WTC11 (cell line): ENCODE measurements around the gene EBF3. TPM values are rescaled to one million over a fixed set of nuclear protein-coding genes. Genes with fewer than 3 reads are reported as not detected.

Experiments
- ATAC-seq: fragments of 200-7000 bp; cut with Tn5 transposase; 2 replicates; pipeline ENCODE4 v1.10.0; 2021; ENCODE audit warnings: mild to moderate bottlenecking, moderate library complexity
- CTCF ChIA-PET: fragments of 300-600 bp; sonication (Branson Sonifier 250); formaldehyde crosslinking; loops from one replicate; lab custom pipeline; 2021; ENCODE audit warnings: antibody characterized with exemption; lab: Charles Lee
- POLR2A ChIA-PET: fragments of 350-600 bp; sonication (Branson Sonifier 250); formaldehyde crosslinking; loops from one replicate; lab custom pipeline; 2021; ENCODE audit warnings: antibody characterized with exemption; lab: Charles Lee
- DNase-seq: peaks from one replicate; pipeline ENCODE4 v3.0.0; 2021; ENCODE audit warnings: low spot score
- H3K27ac Mint-ChIP-seq: 2 replicates; pipeline ENCODE4 v1.8.0; 2021; ENCODE audit warnings: mixed read lengths
- H3K27me3 Mint-ChIP-seq: 2 replicates; pipeline ENCODE4 v1.8.0; 2021; ENCODE audit warnings: low read depth, mild to moderate bottlenecking, moderate library complexity, mixed read lengths
- H3K36me3 Mint-ChIP-seq: 2 replicates; pipeline ENCODE4 v1.8.0; 2021; ENCODE audit warnings: mixed read lengths
- H3K4me1 Mint-ChIP-seq: 2 replicates; pipeline ENCODE4 v1.8.0; 2022; ENCODE audit warnings: mixed read lengths
- H3K4me3 Mint-ChIP-seq: 2 replicates; pipeline ENCODE4 v1.8.0; 2021; ENCODE audit warnings: mild to moderate bottlenecking, moderate library complexity, mixed read lengths
- H3K9me3 Mint-ChIP-seq: 2 replicates; pipeline ENCODE4 v1.8.0; 2021; ENCODE audit warnings: mixed read lengths
- MYBL2 ChIP-seq: sonication (generic); formaldehyde crosslinking; IDR thresholded peaks from 2 replicates; pipeline ENCODE4 v1.8.1; 2023; ENCODE audit warnings: mild to moderate bottlenecking, moderate library complexity, missing genetic modification reagents
- RORB ChIP-seq: fragments of 250-450 bp; sonication (Bioruptor Pico); IDR thresholded peaks from 2 replicates; pipeline ENCODE4 v1.9.0; 2021; ENCODE audit warnings: mild to moderate bottlenecking
- SMAD3 ChIP-seq: sonication (generic); formaldehyde crosslinking; IDR thresholded peaks from 2 replicates; pipeline ENCODE4 v1.8.0; 2022; ENCODE audit warnings: missing genetic modification reagents, mild to moderate bottlenecking, borderline replicate concordance
- TEAD1 ChIP-seq: sonication (generic); formaldehyde crosslinking; IDR thresholded peaks from 2 replicates; pipeline ENCODE4 v1.8.0; 2022; ENCODE audit warnings: mild to moderate bottlenecking, missing genetic modification reagents
- TP53 ChIP-seq: sonication (generic); formaldehyde crosslinking; IDR thresholded peaks from 2 replicates; pipeline ENCODE4 v1.8.1; 2023; ENCODE audit warnings: mild to moderate bottlenecking, missing genetic modification reagents
- ZBTB21 ChIP-seq: sonication (generic); formaldehyde crosslinking; IDR thresholded peaks from 2 replicates; pipeline ENCODE4 v1.8.1; 2023; ENCODE audit warnings: mild to moderate bottlenecking, missing genetic modification reagents, borderline replicate concordance
- ZNF423 ChIP-seq: fragments of 250-450 bp; sonication (Bioruptor Pico); IDR thresholded peaks from 2 replicates; pipeline ENCODE4 v2.1.2; 2022; ENCODE audit warnings: mild to moderate bottlenecking, moderate library complexity
- total RNA-seq: library from RNA; stranded (reverse); gene quantifications from 3 replicates; pipeline ENCODE4 v1.2.3, GENCODE V29; 2021
- TF ChIP-seq, protein P1 (sequence below): fragments of 250-450 bp; sonication (Bioruptor Pico); IDR thresholded peaks from 2 replicates; pipeline ENCODE4 v1.8.0; 2021; ENCODE audit warnings: mild to moderate bottlenecking
- TF ChIP-seq, protein P2 (sequence below): sonication (generic); formaldehyde crosslinking; IDR thresholded peaks from 2 replicates; pipeline ENCODE4 v1.8.0; 2022; ENCODE audit warnings: mild to moderate bottlenecking, missing genetic modification reagents
- TF ChIP-seq, protein P3 (sequence below): sonication (generic); formaldehyde crosslinking; IDR thresholded peaks from 2 replicates; pipeline ENCODE4 v1.8.1; 2023; ENCODE audit warnings: mild to moderate bottlenecking, missing genetic modification reagents, moderate library complexity
- TF ChIP-seq, protein P4 (sequence below): sonication (generic); formaldehyde crosslinking; IDR thresholded peaks from 2 replicates; pipeline ENCODE4 v1.8.0; 2023; ENCODE audit warnings: missing genetic modification reagents, mild to moderate bottlenecking, borderline replicate concordance
- TF ChIP-seq, protein P5 (sequence below): sonication (generic); formaldehyde crosslinking; IDR thresholded peaks from 2 replicates; pipeline ENCODE4 v1.8.0; 2022; ENCODE audit warnings: missing genetic modification reagents
- TF ChIP-seq, protein P6 (sequence below): fragments of 250-450 bp; sonication (Bioruptor Pico); IDR thresholded peaks from 2 replicates; pipeline ENCODE4 v2.1.2; 2022; ENCODE audit warnings: mild to moderate bottlenecking, moderate library complexity

EBF3 gene
- total RNA-seq, 1 experiment from 2014 or later = 1.2 TPM

DNA sequence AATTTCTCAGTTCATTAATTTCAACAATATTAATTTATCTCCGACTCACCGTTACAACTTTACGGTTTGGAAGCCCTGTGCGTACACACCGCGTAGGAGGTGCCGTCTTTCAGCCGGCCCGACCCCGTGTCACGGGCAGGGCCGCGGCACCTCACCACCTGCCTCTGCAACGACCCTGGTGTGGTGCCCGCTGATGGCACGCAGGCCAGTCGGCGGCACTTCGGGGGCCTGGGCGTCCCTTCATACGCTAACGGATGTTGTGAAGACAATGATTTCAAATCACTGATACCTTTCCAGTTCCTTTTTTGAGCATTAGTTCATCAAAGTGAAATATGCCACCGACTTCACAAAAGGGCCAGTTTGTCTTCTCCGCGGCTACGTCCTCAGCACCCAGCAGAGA lies 125.3 kb downstream of the EBF3 start:
- ChIA-PET CTCF (no interaction called here), POLR2A (no interaction called here)
- no peaks in the 10 kb centered on the region for H3K4me1 Mint-ChIP-seq
- no peak overlapping the region for H3K27ac Mint-ChIP-seq
- no peaks in the 10 kb centered on the region for H3K36me3 Mint-ChIP-seq
- H3K9me3 Mint-ChIP-seq = no peaks in the 10 kb centered on the region
- TF ChIP-seq MYBL2 (no peak), ZBTB21 (CRISPR knock-in tag) (no peak), TEAD1 (no peak)
- TF ChIP-seq, protein P1, sequence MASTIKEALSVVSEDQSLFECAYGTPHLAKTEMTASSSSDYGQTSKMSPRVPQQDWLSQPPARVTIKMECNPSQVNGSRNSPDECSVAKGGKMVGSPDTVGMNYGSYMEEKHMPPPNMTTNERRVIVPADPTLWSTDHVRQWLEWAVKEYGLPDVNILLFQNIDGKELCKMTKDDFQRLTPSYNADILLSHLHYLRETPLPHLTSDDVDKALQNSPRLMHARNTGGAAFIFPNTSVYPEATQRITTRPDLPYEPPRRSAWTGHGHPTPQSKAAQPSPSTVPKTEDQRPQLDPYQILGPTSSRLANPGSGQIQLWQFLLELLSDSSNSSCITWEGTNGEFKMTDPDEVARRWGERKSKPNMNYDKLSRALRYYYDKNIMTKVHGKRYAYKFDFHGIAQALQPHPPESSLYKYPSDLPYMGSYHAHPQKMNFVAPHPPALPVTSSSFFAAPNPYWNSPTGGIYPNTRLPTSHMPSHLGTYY (CRISPR knock-in tag) = no peak
- TF ChIP-seq, protein P2, sequence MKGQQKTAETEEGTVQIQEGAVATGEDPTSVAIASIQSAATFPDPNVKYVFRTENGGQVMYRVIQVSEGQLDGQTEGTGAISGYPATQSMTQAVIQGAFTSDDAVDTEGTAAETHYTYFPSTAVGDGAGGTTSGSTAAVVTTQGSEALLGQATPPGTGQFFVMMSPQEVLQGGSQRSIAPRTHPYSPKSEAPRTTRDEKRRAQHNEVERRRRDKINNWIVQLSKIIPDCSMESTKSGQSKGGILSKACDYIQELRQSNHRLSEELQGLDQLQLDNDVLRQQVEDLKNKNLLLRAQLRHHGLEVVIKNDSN (CRISPR knock-in tag) = no peak
- TF ChIP-seq, protein P3, sequence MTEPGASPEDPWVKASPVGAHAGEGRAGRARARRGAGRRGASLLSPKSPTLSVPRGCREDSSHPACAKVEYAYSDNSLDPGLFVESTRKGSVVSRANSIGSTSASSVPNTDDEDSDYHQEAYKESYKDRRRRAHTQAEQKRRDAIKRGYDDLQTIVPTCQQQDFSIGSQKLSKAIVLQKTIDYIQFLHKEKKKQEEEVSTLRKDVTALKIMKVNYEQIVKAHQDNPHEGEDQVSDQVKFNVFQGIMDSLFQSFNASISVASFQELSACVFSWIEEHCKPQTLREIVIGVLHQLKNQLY = no peak
- H3K27me3 Mint-ChIP-seq = no peaks in the 10 kb centered on the region
- DNase-seq (no peak), ATAC-seq (no peak)
- H3K4me3 Mint-ChIP-seq = no peak overlapping the region

DNA sequence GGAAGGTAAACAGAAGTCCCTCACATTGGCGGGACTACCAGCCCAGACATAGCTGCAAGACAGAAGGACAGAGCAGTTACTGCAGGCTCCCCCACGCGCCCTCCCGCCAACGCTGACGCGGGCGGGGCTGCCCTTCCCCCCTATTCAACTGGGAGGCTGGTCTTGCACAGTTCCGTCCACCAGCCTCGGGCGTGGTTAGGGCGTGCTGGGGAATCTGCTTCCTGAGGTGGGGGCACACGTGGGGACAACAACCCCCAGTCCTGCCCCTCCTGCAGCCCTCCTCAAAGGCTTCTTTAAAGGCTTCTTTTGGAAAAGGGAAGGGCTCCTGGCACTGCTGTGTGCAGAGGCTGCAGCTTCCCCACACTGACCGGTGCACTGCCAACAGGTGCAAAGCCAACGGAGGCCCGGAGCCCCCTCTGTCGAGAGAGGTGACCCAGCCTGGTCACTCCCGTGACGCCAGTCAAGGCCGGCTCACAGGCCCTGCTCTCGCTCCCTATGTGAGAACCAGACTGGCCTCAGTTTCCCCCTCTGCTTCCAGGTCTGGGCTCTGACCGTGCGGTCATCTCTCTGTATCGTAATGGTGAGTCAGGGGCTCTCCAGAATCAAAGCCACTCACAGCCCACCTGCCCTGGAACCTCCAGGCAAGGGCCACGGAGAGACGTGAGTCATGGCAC lies 126.0 kb downstream of the EBF3 start:
- ATAC-seq (no peak), DNase-seq (no peak)
- Mint-ChIP-seq H3K27me3 (no peaks in the 10 kb centered on the region), H3K9me3 (no peaks in the 10 kb centered on the region), H3K4me1 (no peaks in the 10 kb centered on the region), H3K27ac (no peak overlapping the region), H3K4me3 (no peak overlapping the region), H3K36me3 (no peaks in the 10 kb centered on the region)
- POLR2A ChIA-PET = interaction anchor here (0.6 kb wide), 1 partner anchor 596 kb away, joined by 4 read pairs; no protein-coding TSS in a partner anchor
- TF ChIP-seq ZNF423 = no peak
- TF ChIP-seq, protein P4, sequence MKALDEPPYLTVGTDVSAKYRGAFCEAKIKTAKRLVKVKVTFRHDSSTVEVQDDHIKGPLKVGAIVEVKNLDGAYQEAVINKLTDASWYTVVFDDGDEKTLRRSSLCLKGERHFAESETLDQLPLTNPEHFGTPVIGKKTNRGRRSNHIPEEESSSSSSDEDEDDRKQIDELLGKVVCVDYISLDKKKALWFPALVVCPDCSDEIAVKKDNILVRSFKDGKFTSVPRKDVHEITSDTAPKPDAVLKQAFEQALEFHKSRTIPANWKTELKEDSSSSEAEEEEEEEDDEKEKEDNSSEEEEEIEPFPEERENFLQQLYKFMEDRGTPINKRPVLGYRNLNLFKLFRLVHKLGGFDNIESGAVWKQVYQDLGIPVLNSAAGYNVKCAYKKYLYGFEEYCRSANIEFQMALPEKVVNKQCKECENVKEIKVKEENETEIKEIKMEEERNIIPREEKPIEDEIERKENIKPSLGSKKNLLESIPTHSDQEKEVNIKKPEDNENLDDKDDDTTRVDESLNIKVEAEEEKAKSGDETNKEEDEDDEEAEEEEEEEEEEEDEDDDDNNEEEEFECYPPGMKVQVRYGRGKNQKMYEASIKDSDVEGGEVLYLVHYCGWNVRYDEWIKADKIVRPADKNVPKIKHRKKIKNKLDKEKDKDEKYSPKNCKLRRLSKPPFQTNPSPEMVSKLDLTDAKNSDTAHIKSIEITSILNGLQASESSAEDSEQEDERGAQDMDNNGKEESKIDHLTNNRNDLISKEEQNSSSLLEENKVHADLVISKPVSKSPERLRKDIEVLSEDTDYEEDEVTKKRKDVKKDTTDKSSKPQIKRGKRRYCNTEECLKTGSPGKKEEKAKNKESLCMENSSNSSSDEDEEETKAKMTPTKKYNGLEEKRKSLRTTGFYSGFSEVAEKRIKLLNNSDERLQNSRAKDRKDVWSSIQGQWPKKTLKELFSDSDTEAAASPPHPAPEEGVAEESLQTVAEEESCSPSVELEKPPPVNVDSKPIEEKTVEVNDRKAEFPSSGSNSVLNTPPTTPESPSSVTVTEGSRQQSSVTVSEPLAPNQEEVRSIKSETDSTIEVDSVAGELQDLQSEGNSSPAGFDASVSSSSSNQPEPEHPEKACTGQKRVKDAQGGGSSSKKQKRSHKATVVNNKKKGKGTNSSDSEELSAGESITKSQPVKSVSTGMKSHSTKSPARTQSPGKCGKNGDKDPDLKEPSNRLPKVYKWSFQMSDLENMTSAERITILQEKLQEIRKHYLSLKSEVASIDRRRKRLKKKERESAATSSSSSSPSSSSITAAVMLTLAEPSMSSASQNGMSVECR (CRISPR knock-in tag) = no peak
- TF ChIP-seq, protein P5, sequence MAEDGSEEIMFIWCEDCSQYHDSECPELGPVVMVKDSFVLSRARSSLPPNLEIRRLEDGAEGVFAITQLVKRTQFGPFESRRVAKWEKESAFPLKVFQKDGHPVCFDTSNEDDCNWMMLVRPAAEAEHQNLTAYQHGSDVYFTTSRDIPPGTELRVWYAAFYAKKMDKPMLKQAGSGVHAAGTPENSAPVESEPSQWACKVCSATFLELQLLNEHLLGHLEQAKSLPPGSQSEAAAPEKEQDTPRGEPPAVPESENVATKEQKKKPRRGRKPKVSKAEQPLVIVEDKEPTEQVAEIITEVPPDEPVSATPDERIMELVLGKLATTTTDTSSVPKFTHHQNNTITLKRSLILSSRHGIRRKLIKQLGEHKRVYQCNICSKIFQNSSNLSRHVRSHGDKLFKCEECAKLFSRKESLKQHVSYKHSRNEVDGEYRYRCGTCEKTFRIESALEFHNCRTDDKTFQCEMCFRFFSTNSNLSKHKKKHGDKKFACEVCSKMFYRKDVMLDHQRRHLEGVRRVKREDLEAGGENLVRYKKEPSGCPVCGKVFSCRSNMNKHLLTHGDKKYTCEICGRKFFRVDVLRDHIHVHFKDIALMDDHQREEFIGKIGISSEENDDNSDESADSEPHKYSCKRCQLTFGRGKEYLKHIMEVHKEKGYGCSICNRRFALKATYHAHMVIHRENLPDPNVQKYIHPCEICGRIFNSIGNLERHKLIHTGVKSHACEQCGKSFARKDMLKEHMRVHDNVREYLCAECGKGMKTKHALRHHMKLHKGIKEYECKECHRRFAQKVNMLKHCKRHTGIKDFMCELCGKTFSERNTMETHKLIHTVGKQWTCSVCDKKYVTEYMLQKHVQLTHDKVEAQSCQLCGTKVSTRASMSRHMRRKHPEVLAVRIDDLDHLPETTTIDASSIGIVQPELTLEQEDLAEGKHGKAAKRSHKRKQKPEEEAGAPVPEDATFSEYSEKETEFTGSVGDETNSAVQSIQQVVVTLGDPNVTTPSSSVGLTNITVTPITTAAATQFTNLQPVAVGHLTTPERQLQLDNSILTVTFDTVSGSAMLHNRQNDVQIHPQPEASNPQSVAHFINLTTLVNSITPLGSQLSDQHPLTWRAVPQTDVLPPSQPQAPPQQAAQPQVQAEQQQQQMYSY = no peak
- CTCF ChIA-PET = no interaction called here

DNA sequence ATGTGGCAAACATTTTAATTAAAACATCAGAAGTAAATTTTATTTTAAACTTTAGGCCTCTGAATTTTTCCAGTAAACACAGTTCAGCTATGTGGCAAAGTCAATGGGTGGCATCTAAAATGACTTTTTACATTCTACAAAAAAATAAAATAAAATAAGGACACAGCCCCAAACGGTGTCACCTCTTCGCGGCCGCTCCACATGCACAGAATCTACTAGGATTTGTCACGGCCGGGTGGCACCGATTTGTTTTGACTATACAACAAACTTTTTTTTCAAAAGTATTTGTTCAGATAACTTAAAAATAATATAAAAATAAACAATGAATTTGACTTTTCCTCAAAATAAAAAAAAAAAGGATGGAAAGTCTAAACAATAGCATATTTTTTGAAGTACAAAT lies 127.8 kb downstream of the EBF3 start:
- no peak for ATAC-seq
- CTCF ChIA-PET = no interaction called here
- Mint-ChIP-seq H3K27ac (no peak overlapping the region), H3K4me3 (no peak overlapping the region), H3K9me3 (no peaks in the 10 kb centered on the region), H3K4me1 (no peaks in the 10 kb centered on the region), H3K36me3 (no peaks in the 10 kb centered on the region), H3K27me3 (no peaks in the 10 kb centered on the region)
- POLR2A ChIA-PET = interaction anchor here (0.5 kb wide), 1 partner anchor 275 kb away, joined by 6 read pairs; no protein-coding TSS in a partner anchor
- no peak for TF ChIP-seq RORB
- TF ChIP-seq, protein P6, sequence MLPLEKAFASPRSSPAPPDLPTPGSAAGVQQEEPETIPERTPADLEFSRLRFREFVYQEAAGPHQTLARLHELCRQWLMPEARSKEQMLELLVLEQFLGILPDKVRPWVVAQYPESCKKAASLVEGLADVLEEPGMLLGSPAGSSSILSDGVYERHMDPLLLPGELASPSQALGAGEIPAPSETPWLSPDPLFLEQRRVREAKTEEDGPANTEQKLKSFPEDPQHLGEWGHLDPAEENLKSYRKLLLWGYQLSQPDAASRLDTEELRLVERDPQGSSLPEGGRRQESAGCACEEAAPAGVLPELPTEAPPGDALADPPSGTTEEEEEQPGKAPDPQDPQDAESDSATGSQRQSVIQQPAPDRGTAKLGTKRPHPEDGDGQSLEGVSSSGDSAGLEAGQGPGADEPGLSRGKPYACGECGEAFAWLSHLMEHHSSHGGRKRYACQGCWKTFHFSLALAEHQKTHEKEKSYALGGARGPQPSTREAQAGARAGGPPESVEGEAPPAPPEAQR (CRISPR knock-in tag) = no peak
- no peak for TF ChIP-seq SMAD3 (CRISPR knock-in tag)
- no peak for TF ChIP-seq TP53 (CRISPR knock-in tag)
- DNase-seq = no peak
